Lung microvascular endothelial cell (primary cell): ENCODE measurements around the gene SKAP1. TPM values are rescaled to one million over a fixed set of nuclear protein-coding genes. Genes with fewer than 3 reads are reported as not detected.

Experiments used
- DNase-seq, 2 donors: peaks; one replicate each; pipeline versions ENCODE4 v3.0.0 to v3.0.0-alpha.2; 2010; ENCODE audit warnings: low read depth in 2 of 2
- total RNA-seq: library from RNA; depleted of rRNA; stranded (reverse); fragments of >200 nt; gene quantifications from 2 replicates; pipeline ENCODE4 v1.2.1, GENCODE V29; 2014

Gene SKAP1
- total RNA-seq, 1 donor from 2014 or later, result not detected

GRCh38 chr17:48113201-48113676, 316.8 kb downstream of the SKAP1 start:
- no peak for DNase-seq

- DNase-seq, result no peak
These were observed 318.1 kb downstream of the SKAP1 start for GRCh38 chr17:48111937-48112241.

- DNase-seq, result no peak
These were observed 319.3 kb downstream of the SKAP1 start for GRCh38 chr17:48110761-48111160.

- peak; percentile 86 to 87 for DNase-seq
These were observed 322.6 kb downstream of the SKAP1 start, which contains the start of gene SNX11 for GRCh38 chr17:48107137-48108055. SNX11 (plus strand) TSS chr17:48107766; CDS start chr17:48112044, 4,278 bp downstream.

- no peak for DNase-seq
These were observed 323.2 kb downstream of the SKAP1 start for GRCh38 chr17:48106802-48107136.

- DNase-seq, result no peak
These were observed 325.6 kb downstream of the SKAP1 start for GRCh38 chr17:48104440-48104839.

- DNase-seq, result peak; percentile 5 to 58
These were observed 327.0 kb downstream of the SKAP1 start for GRCh38 chr17:48102798-48103715.

- no peak for DNase-seq
These were observed 327.8 kb downstream of the SKAP1 start for GRCh38 chr17:48102043-48102750.

- peak; percentile 95 to 98 for DNase-seq
These were observed 328.8 kb downstream of the SKAP1 start, which contains the start of gene CBX1 for GRCh38 chr17:48101012-48101720. CBX1 (minus strand) TSS chr17:48101478; CDS start chr17:48077004, 24,474 bp downstream.

GRCh38 chr17:48100591-48101011, 329.4 kb downstream of the SKAP1 start:
- peak; percentile 29 to 42 for DNase-seq

- DNase-seq, result no peak
These were observed 329.9 kb downstream of the SKAP1 start for GRCh38 chr17:48100160-48100559.

GRCh38 chr17:48095611-48096010, 334.4 kb downstream of the SKAP1 start:
- no peak for DNase-seq

- DNase-seq, result peak; percentile 25 to 35
These were observed 336.5 kb downstream of the SKAP1 start for GRCh38 chr17:48093341-48094045.

GRCh38 chr17:48084932-48085331, 345.1 kb downstream of the SKAP1 start:
- no peak for DNase-seq

Other genes starting within 250 kb of the SKAP1 start
- gene HOXB1, start 100.8 kb upstream of the SKAP1 start, total RNA-seq, result not detected in 2 replicates
- 0.20 and 0.22 TPM in 2 replicates for gene HOXB2, start 114.9 kb upstream of the SKAP1 start, total RNA-seq
- gene HOXB4, start 148.1 kb upstream of the SKAP1 start, total RNA-seq, result 0.87 and 1.2 TPM in 2 replicates
- gene HOXB3, start 160.0 kb upstream of the SKAP1 start, total RNA-seq, result 1.7 and 1.8 TPM in 2 replicates
- under 0.01 TPM in 1 of 2 replicates, not detected in the other for gene HOXB5, start 163.6 kb upstream of the SKAP1 start, total RNA-seq
- gene HOXB6, start 174.8 kb upstream of the SKAP1 start, total RNA-seq, result 0.40 and 0.87 TPM in 2 replicates
- gene HOXB7, start 180.8 kb upstream of the SKAP1 start, total RNA-seq, result under 0.01 and 1.3 TPM in 2 replicates
- 0.22 TPM in 1 of 2 replicates, not detected in the other for gene HOXB8, start 185.1 kb upstream of the SKAP1 start, total RNA-seq
- under 0.01 TPM in 1 of 2 replicates, not detected in the other for gene HOXB9, start 196.1 kb upstream of the SKAP1 start, total RNA-seq